ENCODE measurements around the gene IGSF9B. TPM values are rescaled to one million over a fixed set of nuclear protein-coding genes. Genes with fewer than 3 reads are reported as not detected.
"Not testable (repeated sequence)": the region's sequence is repeated elsewhere in the genome, so short reads cannot be mapped to it uniquely, and the experiment has no call there.

Gene IGSF9B
- total and polyA plus RNA-seq, 12 donors, result 0.12 to 23.4 (median 1.6) TPM

GRCh38 chr11:134003792-134004495, 47.2 kb upstream of the IGSF9B start:
- 64 to 76% (median 66%) methylated on average over 9 of the region's 9 CpGs for WGBS, 4 donors
- TF ChIP-seq POLR2A (IDR thresholded peaks at IDR 0.05), result no peak
- TF ChIP-seq CTCF (IDR thresholded peaks at IDR 0.05), result no peak

GRCh38 chr11:134002819-134003218, 46.1 kb upstream of the IGSF9B start:
- H3K36me3 ChIP-seq (replicated peaks in 1 of 2); H3K9me3 ChIP-seq (replicated peaks in 1 of 3); H3K4me3 ChIP-seq; H3K27ac ChIP-seq; DNase-seq; H3K27me3 ChIP-seq; intact Hi-C loops (cut with DNase I); H3K4me1 ChIP-seq (replicated peaks in 1 of 2): not testable (repeated sequence)
- 90 to 97% methylated on average over 31 to 37 of the region's 37 CpGs; no CpG with 5 or more reads in 2 of the 4 donors for WGBS, 4 donors

More at GRCh38 chr11:134003792-134004495, 47.2 kb upstream of the IGSF9B start:
- Histone ChIP-seq H3K9me3 (replicated peaks in 1 of 3) (no peaks in the 10 kb centered on the region), H3K4me3 (no peak overlapping the region), H3K27me3 (no peaks in the 10 kb centered on the region), H3K27ac (no peak overlapping the region), H3K4me1 (replicated peaks in 1 of 2) (no peaks in the 10 kb centered on the region), H3K36me3 (replicated peaks in 1 of 2) (no peaks in the 10 kb centered on the region)
- DNase-seq, result no peak
- intact Hi-C loops (cut with DNase I), result no loop called here

GRCh38 chr11:134002338-134002737, 45.6 kb upstream of the IGSF9B start:
- H3K9me3 ChIP-seq (replicated peaks in 1 of 3); intact Hi-C loops (cut with DNase I); H3K36me3 ChIP-seq (replicated peaks in 1 of 2); H3K4me1 ChIP-seq (replicated peaks in 1 of 2); DNase-seq; H3K27ac ChIP-seq; H3K27me3 ChIP-seq; H3K4me3 ChIP-seq: not testable (repeated sequence)
- WGBS, 4 donors, result 62 to 73% (median 70%) methylated on average over 9 to 10 of the region's 10 CpGs

- H3K27ac ChIP-seq, result no peak overlapping the region
- TF ChIP-seq CTCF (IDR thresholded peaks at IDR 0.05) (no peak), POLR2A (IDR thresholded peaks at IDR 0.05) (no peak)
- no peaks in the 10 kb centered on the region for H3K4me1 ChIP-seq (replicated peaks in 1 of 2)
- H3K27me3 ChIP-seq, result no peaks in the 10 kb centered on the region
- no peak overlapping the region for H3K4me3 ChIP-seq
- intact Hi-C loops (cut with DNase I), result no loop called here
- WGBS, 4 donors, result 69 to 82% (median 77%) methylated on average over 6 of the region's 6 CpGs
- no peaks in the 10 kb centered on the region for H3K36me3 ChIP-seq (replicated peaks in 1 of 2)
- no peak for DNase-seq
- no peaks in the 10 kb centered on the region for H3K9me3 ChIP-seq (replicated peaks in 1 of 3)
Measured at GRCh38 chr11:134001596-134001995, 44.8 kb upstream of the IGSF9B start.

GRCh38 chr11:134001088-134001487, 44.3 kb upstream of the IGSF9B start:
- WGBS, 4 donors, result 49 to 72% (median 64%) methylated on average over 6 of the region's 6 CpGs
- Histone ChIP-seq H3K4me1 (replicated peaks in 1 of 2) (no peaks in the 10 kb centered on the region), H3K36me3 (replicated peaks in 1 of 2) (no peaks in the 10 kb centered on the region), H3K27me3 (no peaks in the 10 kb centered on the region), H3K27ac (no peak overlapping the region), H3K9me3 (replicated peaks in 1 of 3) (no peaks in the 10 kb centered on the region), H3K4me3 (no peak overlapping the region)
- intact Hi-C loops (cut with DNase I), result no loop called here
- TF ChIP-seq CTCF (IDR thresholded peaks at IDR 0.05) (no peak), POLR2A (IDR thresholded peaks at IDR 0.05) (no peak)
- no peak for DNase-seq

Measured in adrenal gland (tissue), 12 donors.